ENCODE results near the gene MXRA8.

Gene MXRA8

DNA sequence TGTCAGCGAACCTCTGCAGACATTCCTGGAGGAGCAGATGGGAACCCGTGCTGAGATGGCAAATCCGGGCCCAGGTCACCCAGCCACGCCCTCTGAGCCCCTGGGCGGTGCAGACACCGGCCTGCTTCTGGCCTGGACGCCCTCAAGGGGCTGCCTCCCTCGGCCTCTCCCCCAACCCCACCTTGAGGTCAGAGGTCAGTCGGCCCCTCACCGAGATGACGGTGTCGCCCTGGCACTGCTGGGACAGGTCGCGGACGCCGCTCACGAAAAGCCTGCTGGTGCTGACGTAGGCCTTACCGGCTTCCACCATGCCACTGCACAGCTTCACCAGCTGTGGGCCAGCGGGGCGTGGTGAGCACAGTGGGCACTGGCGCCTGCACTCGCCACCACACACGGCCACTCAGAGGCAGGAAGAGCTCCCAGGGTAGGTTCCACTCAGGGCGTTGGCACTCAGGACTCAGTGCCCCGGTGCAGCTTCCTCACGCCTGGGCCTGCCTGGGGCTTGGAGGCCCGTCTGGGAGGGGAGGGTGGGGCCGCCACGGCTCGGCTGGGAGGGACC, 55.3 kb downstream of the MXRA8 start:
- H4K91ac ChIP-seq (ENCODE audit: low read length), result no peak overlapping the region
- H2BK15ac ChIP-seq (ENCODE audit: low read depth, poor library complexity, severe bottlenecking), result no peak overlapping the region
- no peak overlapping the region for H3K14ac ChIP-seq (ENCODE audit: low read length in 2 of 2)
- H3K18ac ChIP-seq (ENCODE audit: low read depth in 1 of 2, low read length in 2 of 2), result no peak overlapping the region
- H3K27me3 ChIP-seq (ENCODE audit: control insufficient read depth in 1 of 2, insufficient read depth in 1 of 2, low read length in 2 of 2), result no peaks in the 10 kb centered on the region
- no peak overlapping the region for H2BK5ac ChIP-seq (ENCODE audit: low read depth, low read length, poor library complexity, severe bottlenecking)
- H2BK12ac ChIP-seq (ENCODE audit: low read length in 2 of 2), result no peak overlapping the region
- peak overlapping the region in 1 of 2 experiments; percentile 35 for H3K4ac ChIP-seq (ENCODE audit: low read depth in 1 of 2, low read length in 2 of 2)
- H2AK5ac ChIP-seq (ENCODE audit: low read length, severe bottlenecking), result no peak overlapping the region
- no peaks in the 10 kb centered on the region for H3K9me3 ChIP-seq (ENCODE audit: control insufficient read depth, low read length)
- no peak overlapping the region for H2AFZ ChIP-seq (ENCODE audit: low read depth, low read length)
- H3K4me1 ChIP-seq (ENCODE audit: control insufficient read depth, insufficient read depth, low read depth, low read length), result peaks cover 51% of the 10 kb centered on the region
- H3K4me3 ChIP-seq (ENCODE audit: insufficient read depth in 1 of 2, low read depth in 1 of 2, low read length in 2 of 2), result no peak overlapping the region
- DNase-seq, result no peak
- H2BK120ac ChIP-seq (ENCODE audit: low read depth, low read length), result no peak overlapping the region
- 91% methylated on average over 31 of the region's 31 CpGs for WGBS
- H3K27ac ChIP-seq (ENCODE audit: low read length, poor library complexity, severe bottlenecking), result no peak overlapping the region
- H3K23ac ChIP-seq (ENCODE audit: low read length in 2 of 2), result no peak overlapping the region
- no peak overlapping the region for H3K4me2 ChIP-seq (ENCODE audit: low read length, poor library complexity, severe bottlenecking)
- H4K8ac ChIP-seq (ENCODE audit: low read length), result no peak overlapping the region
- peaks cover 0 to 53% of the 10 kb centered on the region in 2 experiments for H3K36me3 ChIP-seq (ENCODE audit: control insufficient read depth in 1 of 2, insufficient read depth in 2 of 2, low read depth in 1 of 2, low read length in 2 of 2)
- no peak overlapping the region for H3K9ac ChIP-seq (ENCODE audit: low read length)
- peaks cover 21% of the 10 kb centered on the region for H3K79me1 ChIP-seq (replicated peaks; ENCODE audit: low read length, poor library complexity, severe bottlenecking)
